GF-D8 (cell line): ENCODE measurements around the gene CAP1.

Experiments
- DNase-seq: peaks from one replicate; lab custom pipeline; 2025; lab: John Stamatoyannopoulos, UW

Gene CAP1

GRCh38 chr1:40096977-40097782 lies 56.7 kb downstream of the CAP1 start, which contains the start of gene PPT1:
PPT1 (minus strand) TSS chr1:40097252; CDS start chr1:40097238, 14 bp downstream.
- no peak for DNase-seq

DNA sequence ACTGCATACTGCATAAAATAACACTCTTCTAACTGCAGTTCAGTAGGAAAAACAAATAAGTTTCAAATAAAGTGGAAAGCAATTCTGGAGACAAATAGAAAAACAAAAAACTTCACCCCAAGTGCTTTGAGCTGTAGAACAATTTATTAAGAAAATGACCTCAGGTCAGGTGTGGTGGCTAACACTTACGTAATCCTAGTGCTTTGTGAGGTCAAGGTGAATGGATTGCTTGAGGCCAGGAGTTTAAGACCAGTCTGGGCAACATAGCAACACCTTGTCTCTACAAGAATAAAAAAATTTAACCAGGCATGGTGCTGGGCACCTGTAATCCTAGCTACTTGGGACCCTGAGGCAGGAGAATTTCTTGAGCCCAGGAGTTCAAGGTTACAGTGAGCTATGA lies 61.5 kb downstream of the CAP1 start:
- no peak for DNase-seq

DNA sequence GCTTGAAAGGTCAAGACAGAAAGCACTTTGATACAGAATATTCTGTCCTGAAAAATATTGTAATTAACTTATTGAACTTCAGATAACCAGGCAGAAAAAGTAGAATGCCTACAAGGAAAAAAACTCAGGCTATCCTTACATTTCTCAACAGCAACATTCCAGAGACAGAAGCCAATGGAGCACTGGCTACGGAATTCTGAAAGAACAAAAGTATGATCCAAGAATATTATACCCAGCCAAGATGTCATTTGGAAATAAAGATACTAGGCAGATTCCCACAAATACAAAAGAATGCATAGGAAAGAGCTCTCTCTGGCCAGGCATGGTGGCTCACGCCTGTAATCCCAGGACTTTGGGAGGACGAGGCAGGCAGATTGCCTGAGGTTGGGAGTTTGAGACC lies 62.4 kb downstream of the CAP1 start:
- DNase-seq, result no peak

DNA sequence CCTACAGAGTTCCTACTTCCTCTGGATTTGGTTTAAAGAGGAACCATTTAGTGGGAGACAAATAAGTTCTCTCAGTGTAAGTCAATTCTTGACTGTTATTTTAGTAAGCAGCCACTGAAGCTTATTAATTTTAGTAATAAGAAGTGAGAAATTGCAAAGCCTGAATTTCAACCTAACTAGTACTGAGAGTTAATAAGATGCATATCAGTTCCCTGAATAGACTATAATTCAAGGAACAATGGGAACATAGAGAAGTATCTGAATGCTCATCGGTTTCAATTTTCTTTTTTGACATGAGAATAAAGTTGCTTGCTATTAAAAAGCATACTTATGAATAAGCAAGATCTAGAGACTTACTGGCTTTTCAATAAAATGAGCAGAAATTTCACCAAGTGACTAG lies 64.5 kb downstream of the CAP1 start:
- no peak for DNase-seq

- no peak for DNase-seq
These were observed 66.9 kb downstream of the CAP1 start for GRCh38 chr1:40107290-40107959.

GRCh38 chr1:40110389-40110788 lies 69.9 kb downstream of the CAP1 start:
- no peak for DNase-seq

- DNase-seq, result no peak
These were observed 73.9 kb downstream of the CAP1 start for GRCh38 chr1:40114400-40114799.

- DNase-seq, result no peak
These were observed 79.6 kb downstream of the CAP1 start for GRCh38 chr1:40120128-40120527.
